ENCODE results near the gene GTPBP6. TPM values are rescaled to one million over a fixed set of nuclear protein-coding genes. Genes with fewer than 3 reads are reported as not detected.

GTPBP6 gene
- total RNA-seq, 5 donors from 2014 or later (not counting 1 experiment from before 2014, with no cell fraction given), result 58.8 to 112 (median 111) TPM

DNA sequence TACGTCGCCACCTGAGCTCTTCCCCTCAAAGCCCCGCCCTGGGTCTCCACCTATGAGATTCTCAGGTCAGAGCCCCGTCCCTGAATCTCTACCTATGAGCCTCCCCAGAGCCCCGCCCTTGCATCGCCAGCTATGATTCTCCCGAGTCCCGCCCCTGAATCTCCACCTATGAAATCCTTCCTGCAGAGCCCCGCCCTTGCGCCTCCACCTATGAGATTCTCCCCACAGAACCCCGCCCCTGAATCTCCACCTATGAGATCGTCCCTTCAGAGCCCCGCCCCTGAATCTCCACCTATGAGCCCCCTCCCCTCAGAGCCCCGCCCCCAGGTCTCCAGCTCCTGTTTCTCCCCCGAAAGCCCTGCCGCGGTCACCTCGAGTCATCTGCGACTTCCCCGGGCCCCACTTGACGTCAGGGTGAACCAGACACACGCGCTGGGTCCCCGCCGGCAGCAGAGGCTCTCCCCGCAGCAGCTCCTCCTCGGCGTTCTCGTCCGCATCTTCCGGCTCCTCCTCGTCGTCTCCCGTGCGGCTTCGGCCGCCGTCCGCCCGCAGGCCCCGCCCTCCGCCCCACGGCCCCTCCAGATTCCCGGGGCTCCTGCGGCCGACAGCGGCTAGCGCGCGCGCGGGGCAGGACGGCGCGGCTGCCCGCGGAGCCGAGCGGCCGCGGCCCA is 393 bp downstream of the GTPBP6 start:
- DNase-seq (peak; percentile 85 to 100 (median 99)), ATAC-seq (replicated peaks in 1 of 4) (peak; percentile 61 to 70 (median 64))
- Mint-ChIP-seq H3K4me3 (peak overlapping the region in 2 of 3 donors; percentile 88 to 91), H3K4me1 (peaks cover 18 to 28% (median 27%) of the 10 kb centered on the region in 3 donors), H3K36me3 (peaks cover 7% of the 10 kb centered on the region), H3K27me3 (no peaks in the 10 kb centered on the region), H3K27ac (peak overlapping the region; percentile 96 to 98), H3K9me3 (no peaks in the 10 kb centered on the region)
- ChIA-PET POLR2A (no interaction called here), CTCF (no interaction called here)
- Histone ChIP-seq H3K4me1 (ENCODE audit: control insufficient read depth in 1 of 2, extremely low read depth in 1 of 2, insufficient read depth in 2 of 2, low read length in 2 of 2) (peaks cover 12 to 47% of the 10 kb centered on the region in 2 experiments), H3K27ac (ENCODE audit: low read length) (peak overlapping the region; percentile 96), H3K36me3 (ENCODE audit: control insufficient read depth in 2 of 2, extremely low read depth in 1 of 2, insufficient read depth in 1 of 2, low read length in 1 of 2) (peaks cover 29 to 31% of the 10 kb centered on the region in 2 donors), H3K4me3 (ENCODE audit: control insufficient read depth in 1 of 2, extremely low read depth in 1 of 2, low read length in 1 of 2) (peak overlapping the region; percentile 44 to 70), H3K27me3 (replicated peaks in 1 of 2; ENCODE audit: control insufficient read depth in 2 of 2, extremely low read depth in 1 of 2, insufficient read depth in 2 of 2, low read length in 1 of 2) (peaks cover 0 to 10% of the 10 kb centered on the region in 2 experiments), H3K9me3 (no peaks in the 10 kb centered on the region)
- under 1% methylated on average over 60 of the region's 61 CpGs for WGBS (ENCODE audit: insufficient coverage)

DNA sequence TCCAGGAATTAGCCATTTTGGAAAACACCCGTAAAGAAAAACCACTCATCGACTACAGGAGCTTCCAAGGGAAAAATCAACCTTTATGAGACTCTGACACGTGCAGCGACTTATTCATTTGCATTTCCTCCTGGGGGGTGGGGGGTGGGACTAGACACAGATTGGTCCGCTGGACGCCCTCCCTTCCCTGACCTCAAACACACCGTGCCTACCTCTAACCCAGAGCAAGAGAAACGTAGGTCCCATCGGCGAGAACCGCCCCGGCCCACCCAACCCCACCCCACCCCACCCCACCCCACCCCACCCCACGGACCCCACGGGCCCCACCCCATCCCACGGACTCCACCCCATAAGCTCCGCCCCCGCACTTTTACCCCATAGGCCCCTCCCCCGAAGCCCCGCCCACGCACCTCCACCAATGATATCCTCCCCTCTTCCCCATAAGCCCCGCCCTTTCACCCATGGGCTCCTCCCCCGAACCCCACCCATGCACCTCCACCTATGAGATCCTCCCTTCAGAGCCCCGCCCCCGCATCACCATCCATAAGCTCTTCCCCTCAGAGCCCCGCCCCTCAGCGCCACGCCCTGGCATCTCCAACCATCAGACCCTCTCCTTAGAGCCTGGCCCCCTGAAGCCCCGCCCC is 1.1 kb downstream of the GTPBP6 start:
- Mint-ChIP-seq H3K27ac (peak overlapping the region; percentile 96 to 98), H3K9me3 (no peaks in the 10 kb centered on the region), H3K4me3 (peak overlapping the region in 2 of 3 donors; percentile 88 to 91), H3K36me3 (peaks cover 8% of the 10 kb centered on the region), H3K4me1 (peaks cover 12 to 22% (median 21%) of the 10 kb centered on the region in 3 donors), H3K27me3 (no peaks in the 10 kb centered on the region)
- Histone ChIP-seq H3K9me3 (no peaks in the 10 kb centered on the region), H3K36me3 (ENCODE audit: control insufficient read depth in 2 of 2, extremely low read depth in 1 of 2, insufficient read depth in 1 of 2, low read length in 1 of 2) (peaks cover 32 to 36% of the 10 kb centered on the region in 2 donors), H3K27me3 (replicated peaks in 1 of 2; ENCODE audit: control insufficient read depth in 2 of 2, extremely low read depth in 1 of 2, insufficient read depth in 2 of 2, low read length in 1 of 2) (peaks cover 0 to 10% of the 10 kb centered on the region in 2 experiments), H3K27ac (ENCODE audit: low read length) (peak overlapping the region; percentile 96), H3K4me3 (ENCODE audit: control insufficient read depth in 1 of 2, extremely low read depth in 1 of 2, low read length in 1 of 2) (peak overlapping the region; percentile 23 to 70), H3K4me1 (ENCODE audit: control insufficient read depth in 1 of 2, extremely low read depth in 1 of 2, insufficient read depth in 2 of 2, low read length in 2 of 2) (peaks cover 12 to 40% of the 10 kb centered on the region in 2 experiments)
- POLR2A ChIA-PET, result no interaction called here
- no peak for DNase-seq
- 13% methylated on average over 7 of the region's 28 CpGs for WGBS (ENCODE audit: insufficient coverage)
- CTCF ChIA-PET, result no interaction called here
- no peak for ATAC-seq (replicated peaks in 1 of 4)

DNA sequence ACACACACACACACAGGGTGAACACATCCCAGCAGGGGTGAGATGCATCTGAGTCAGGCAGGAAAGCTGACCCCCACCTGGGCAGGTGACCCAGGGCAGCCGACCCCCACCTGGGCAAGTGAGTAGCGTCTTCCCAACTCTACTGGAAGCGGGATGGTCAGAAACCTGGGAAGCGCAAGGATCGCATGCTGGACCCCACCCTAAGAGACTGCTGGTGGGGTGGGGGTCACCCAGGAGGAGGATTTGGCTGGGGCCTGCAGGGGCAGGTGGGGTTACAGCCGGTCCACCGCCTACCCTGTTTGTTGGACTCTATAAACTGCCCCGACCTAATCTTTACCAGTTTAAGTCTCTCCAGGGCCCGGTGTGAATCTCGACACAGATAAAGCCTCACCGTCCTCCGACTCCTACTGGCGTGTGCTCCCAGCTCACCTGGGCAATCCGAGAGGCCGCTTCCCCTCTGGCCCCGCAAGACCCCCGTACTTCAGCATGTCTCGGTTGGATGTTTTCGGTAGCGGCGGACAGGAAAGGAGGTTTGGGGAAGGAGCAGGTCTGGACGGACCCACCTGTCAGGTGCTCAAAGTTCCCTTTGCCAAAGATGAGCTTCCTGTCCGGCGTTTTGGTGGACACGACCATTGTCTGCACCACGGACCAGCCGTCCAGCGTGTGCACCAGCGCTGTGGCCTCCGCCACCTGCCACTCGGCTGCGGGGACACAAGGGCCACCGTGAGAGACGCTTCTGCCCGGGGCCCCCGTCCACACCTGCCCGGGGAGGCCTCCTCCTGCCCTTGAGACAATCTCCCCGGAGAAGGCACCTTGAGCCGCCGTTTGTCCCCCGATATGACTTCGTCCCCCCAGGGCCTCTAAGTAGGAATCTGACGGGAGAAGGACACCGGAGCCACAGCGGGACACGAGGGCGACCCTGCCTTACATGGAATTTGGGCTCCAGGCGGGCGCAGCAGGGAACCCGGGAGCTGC is 2.0 kb downstream of the GTPBP6 start:
- no peak overlapping the region for H3K4me3 ChIP-seq (ENCODE audit: control insufficient read depth in 1 of 2, extremely low read depth in 1 of 2, low read length in 1 of 2)
- Mint-ChIP-seq H3K4me3 (peak overlapping the region in 2 of 3 donors; percentile 21 to 59), H3K4me1 (peaks cover 9 to 20% (median 19%) of the 10 kb centered on the region in 3 donors), H3K27me3 (no peaks in the 10 kb centered on the region), H3K27ac (peak overlapping the region in 1 of 2 donors; percentile 34), H3K36me3 (peaks cover 15% of the 10 kb centered on the region), H3K9me3 (no peaks in the 10 kb centered on the region)
- peak overlapping the region; percentile 44 for H3K27ac ChIP-seq (ENCODE audit: low read length)
- peaks cover 0 to 10% of the 10 kb centered on the region in 2 experiments for H3K27me3 ChIP-seq (replicated peaks in 1 of 2; ENCODE audit: control insufficient read depth in 2 of 2, extremely low read depth in 1 of 2, insufficient read depth in 2 of 2, low read length in 1 of 2)
- DNase-seq (no peak), ATAC-seq (replicated peaks in 1 of 4) (no peak)
- 97% methylated on average over 44 of the region's 50 CpGs for WGBS (ENCODE audit: insufficient coverage)
- H3K36me3 ChIP-seq (ENCODE audit: control insufficient read depth in 2 of 2, extremely low read depth in 1 of 2, insufficient read depth in 1 of 2, low read length in 1 of 2), result peaks cover 40 to 45% of the 10 kb centered on the region in 2 donors
- peaks cover 12 to 38% of the 10 kb centered on the region in 2 experiments for H3K4me1 ChIP-seq (ENCODE audit: control insufficient read depth in 1 of 2, extremely low read depth in 1 of 2, insufficient read depth in 2 of 2, low read length in 2 of 2)
- CTCF ChIA-PET, result no interaction called here
- POLR2A ChIA-PET, result no interaction called here
- H3K9me3 ChIP-seq, result no peaks in the 10 kb centered on the region

DNA sequence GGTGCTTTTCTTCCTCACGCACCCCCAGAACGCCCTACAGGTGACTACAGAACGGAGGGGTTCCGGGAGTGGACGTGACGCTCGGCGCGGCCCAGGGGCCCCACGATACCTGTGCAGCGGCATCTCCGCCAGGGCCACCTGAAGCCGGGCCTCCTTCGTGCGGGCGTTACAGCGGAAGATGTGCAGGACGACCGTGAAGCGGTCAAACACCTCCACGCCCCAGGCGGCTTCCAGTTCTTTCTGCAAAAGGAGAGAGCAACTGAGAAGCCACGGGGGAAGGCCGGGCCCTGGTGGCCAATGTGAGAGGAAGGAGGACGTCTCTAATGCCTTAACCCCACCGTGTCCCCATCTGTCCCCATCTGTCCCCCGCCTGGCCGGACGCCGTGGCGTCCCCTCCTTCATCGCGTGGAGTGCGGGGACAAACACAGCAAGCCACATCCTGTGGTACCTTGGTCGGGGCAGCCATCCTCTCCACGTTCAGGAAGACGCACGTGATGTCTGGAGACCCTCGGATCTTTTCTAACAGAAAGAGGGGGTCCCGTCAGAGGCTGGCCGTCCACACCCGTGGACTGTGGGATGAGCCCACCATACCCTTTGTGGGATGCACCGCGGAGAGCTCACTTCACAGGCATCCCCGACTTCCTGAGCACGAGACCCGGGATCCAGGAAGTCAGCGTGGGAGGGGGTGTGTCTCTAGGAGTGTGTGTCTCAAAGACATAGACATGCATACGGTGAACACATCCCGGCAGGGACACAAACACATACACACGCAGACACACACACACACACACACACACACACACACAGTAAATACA is 3.6 kb downstream of the GTPBP6 start:
- no peaks in the 10 kb centered on the region for H3K9me3 Mint-ChIP-seq
- Histone ChIP-seq H3K9me3 (no peaks in the 10 kb centered on the region), H3K36me3 (ENCODE audit: control insufficient read depth in 2 of 2, extremely low read depth in 1 of 2, insufficient read depth in 1 of 2, low read length in 1 of 2) (peaks cover 52 to 58% of the 10 kb centered on the region in 2 donors), H3K27me3 (replicated peaks in 1 of 2; ENCODE audit: control insufficient read depth in 2 of 2, extremely low read depth in 1 of 2, insufficient read depth in 2 of 2, low read length in 1 of 2) (peaks cover 0 to 3% of the 10 kb centered on the region in 2 experiments), H3K4me3 (ENCODE audit: control insufficient read depth in 1 of 2, extremely low read depth in 1 of 2, low read length in 1 of 2) (no peak overlapping the region), H3K4me1 (ENCODE audit: control insufficient read depth in 1 of 2, extremely low read depth in 1 of 2, insufficient read depth in 2 of 2, low read length in 2 of 2) (peaks cover 5 to 28% of the 10 kb centered on the region in 2 experiments), H3K27ac (ENCODE audit: low read length) (no peak overlapping the region)
- no peak for ATAC-seq (replicated peaks in 1 of 4)
- POLR2A ChIA-PET, result no interaction called here
- 96% methylated on average over 34 of the region's 51 CpGs for WGBS (ENCODE audit: insufficient coverage)
- CTCF ChIA-PET, result no interaction called here
- no peak overlapping the region for H3K4me3 Mint-ChIP-seq
- peaks cover under 1 to 11% (median 9%) of the 10 kb centered on the region in 3 donors for H3K4me1 Mint-ChIP-seq
- no peak for DNase-seq
- no peaks in the 10 kb centered on the region for H3K27me3 Mint-ChIP-seq
- H3K27ac Mint-ChIP-seq, result no peak overlapping the region
- peaks cover 17% of the 10 kb centered on the region for H3K36me3 Mint-ChIP-seq

DNA sequence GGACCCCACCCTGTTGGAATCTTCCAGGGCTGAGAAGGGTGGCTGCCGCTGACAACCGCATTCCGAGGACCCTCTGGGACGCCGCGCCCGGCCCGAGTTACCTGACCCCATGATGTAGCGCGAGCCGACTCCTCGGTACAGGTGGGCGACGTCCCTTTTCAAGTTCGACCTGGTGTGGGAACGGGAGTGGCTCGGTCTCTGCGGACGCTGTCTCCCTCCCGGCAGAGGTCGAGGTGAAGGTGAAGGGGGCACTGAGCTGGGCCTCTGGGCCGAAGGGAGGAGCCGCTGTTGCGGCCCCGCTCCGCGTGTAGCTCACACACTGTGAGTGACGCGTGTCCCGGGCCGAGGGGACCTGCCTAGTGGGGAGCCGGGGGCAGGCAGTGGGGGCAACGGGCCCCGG is 4.5 kb downstream of the GTPBP6 start:
- DNase-seq (no peak), ATAC-seq (replicated peaks in 1 of 4) (no peak)
- no peak overlapping the region for H3K4me3 Mint-ChIP-seq
- H3K4me1 ChIP-seq (ENCODE audit: control insufficient read depth in 1 of 2, extremely low read depth in 1 of 2, insufficient read depth in 2 of 2, low read length in 2 of 2), result peaks cover 5 to 19% of the 10 kb centered on the region in 2 experiments
- no peak overlapping the region for H3K27ac ChIP-seq (ENCODE audit: low read length)
- POLR2A ChIA-PET, result no interaction called here
- H3K36me3 ChIP-seq (ENCODE audit: control insufficient read depth in 2 of 2, extremely low read depth in 1 of 2, insufficient read depth in 1 of 2, low read length in 1 of 2), result peaks cover 56 to 62% of the 10 kb centered on the region in 2 donors
- CTCF ChIA-PET, result no interaction called here
- H3K9me3 Mint-ChIP-seq, result no peaks in the 10 kb centered on the region
- peaks cover 0 to 10% (median 8%) of the 10 kb centered on the region in 3 donors for H3K4me1 Mint-ChIP-seq
- H3K27me3 ChIP-seq (replicated peaks in 1 of 2; ENCODE audit: control insufficient read depth in 2 of 2, extremely low read depth in 1 of 2, insufficient read depth in 2 of 2, low read length in 1 of 2), result no peaks in the 10 kb centered on the region
- H3K27ac Mint-ChIP-seq, result no peak overlapping the region
- H3K4me3 ChIP-seq (ENCODE audit: control insufficient read depth in 1 of 2, extremely low read depth in 1 of 2, low read length in 1 of 2), result no peak overlapping the region
- 96% methylated on average over 22 of the region's 34 CpGs for WGBS (ENCODE audit: insufficient coverage)
- H3K36me3 Mint-ChIP-seq, result peaks cover 23% of the 10 kb centered on the region
- no peaks in the 10 kb centered on the region for H3K9me3 ChIP-seq
- no peaks in the 10 kb centered on the region for H3K27me3 Mint-ChIP-seq

Data from T-cell (primary cell).